GM18498 (cell line): ENCODE results near the gene DIP2B.

ENCODE experiments used
- ATAC-seq: cut with Tn5 transposase; IDR thresholded peaks from one replicate; pipeline ENCODE4 v1.9.1; 2021; ENCODE audit warnings: mild to moderate bottlenecking, moderate library complexity; ENCODE audit not compliant: unreplicated experiment

The DIP2B gene

DNA sequence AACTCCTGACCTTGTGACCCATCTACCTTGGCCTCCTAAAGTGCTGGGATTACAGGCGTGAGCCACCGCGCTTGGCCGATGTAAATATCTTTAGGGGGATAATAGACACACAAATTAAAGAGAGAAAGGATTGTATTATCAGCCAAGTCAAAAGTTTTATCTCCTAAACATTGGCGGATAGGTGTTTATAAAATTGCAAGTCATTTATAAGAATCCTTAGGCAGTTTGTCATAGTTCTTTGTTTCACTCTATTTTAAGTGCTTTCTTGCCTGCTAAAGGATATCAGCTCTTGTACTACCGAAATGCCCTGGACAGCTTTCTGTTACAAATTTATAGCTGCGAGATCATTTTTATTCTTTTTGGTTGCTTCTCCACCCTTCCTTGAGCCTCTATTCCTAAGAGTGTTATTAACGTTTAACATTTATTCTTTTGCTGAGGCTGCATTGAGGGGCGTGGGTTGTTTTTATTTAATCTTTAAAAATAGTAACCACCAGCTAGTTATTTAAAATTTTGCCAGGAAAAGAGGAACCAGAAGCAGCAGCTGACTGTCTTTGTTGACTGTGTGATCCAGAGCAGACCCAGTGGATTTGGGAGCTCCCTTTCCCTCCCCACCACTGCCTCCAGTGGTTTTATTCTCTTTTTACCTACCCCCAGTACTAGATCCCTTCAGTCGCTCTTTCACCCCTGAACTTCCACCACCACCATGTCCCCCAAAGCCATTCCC, 106.4 kb downstream of the DIP2B start:
- ATAC-seq, result no peak

GRCh38 chr12:50612882-50613281, 108.1 kb downstream of the DIP2B start:
- no peak for ATAC-seq

GRCh38 chr12:50613463-50613862, 108.7 kb downstream of the DIP2B start:
- ATAC-seq, result no peak

- ATAC-seq, result no peak
These were observed 109.5 kb downstream of the DIP2B start for GRCh38 chr12:50614167-50614759.

- ATAC-seq, result no peak
These were observed 110.5 kb downstream of the DIP2B start for GRCh38 chr12:50615145-50615906.

DNA sequence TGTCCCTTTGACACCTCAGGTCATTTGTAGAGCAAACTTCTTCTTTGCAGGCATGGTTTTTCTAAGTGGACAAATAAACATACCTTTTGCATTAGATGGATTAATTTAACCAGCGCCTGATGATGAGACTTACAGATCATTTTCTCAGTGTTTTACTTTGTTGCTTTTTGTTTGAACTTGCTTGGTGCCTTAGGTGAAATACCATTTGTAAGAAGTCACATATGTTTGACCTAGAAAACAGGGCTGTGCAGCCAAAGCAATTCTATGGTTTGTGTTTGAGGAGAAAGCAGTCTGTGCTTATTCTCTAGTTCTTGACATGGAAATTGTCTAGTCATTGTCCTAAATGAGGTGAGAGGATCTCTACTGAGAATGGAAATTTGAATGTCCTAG, 111.1 kb downstream of the DIP2B start:
- ATAC-seq, result no peak

DNA sequence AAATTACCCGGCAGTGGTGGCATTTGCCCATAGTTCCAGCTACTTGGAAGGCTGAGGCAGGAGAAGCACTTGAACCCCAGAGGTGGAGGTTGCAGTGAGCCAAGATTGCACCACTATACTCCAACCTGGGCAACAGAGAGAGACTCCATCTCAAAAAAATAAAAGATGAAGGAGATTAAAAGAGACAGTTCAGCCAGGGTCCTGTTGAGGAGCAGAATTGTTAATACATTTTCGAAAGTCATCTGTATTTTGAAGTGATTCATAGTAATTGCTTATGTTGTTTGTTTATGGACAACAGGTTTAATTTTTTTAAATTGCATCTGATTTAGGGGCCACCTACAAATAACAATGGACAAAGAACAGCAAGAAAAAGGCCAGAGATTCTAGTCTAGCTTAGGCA, 112.9 kb downstream of the DIP2B start:
- no peak for ATAC-seq

- no peak for ATAC-seq
These were observed 114.3 kb downstream of the DIP2B start for GRCh38 chr12:50618864-50619609.

DNA sequence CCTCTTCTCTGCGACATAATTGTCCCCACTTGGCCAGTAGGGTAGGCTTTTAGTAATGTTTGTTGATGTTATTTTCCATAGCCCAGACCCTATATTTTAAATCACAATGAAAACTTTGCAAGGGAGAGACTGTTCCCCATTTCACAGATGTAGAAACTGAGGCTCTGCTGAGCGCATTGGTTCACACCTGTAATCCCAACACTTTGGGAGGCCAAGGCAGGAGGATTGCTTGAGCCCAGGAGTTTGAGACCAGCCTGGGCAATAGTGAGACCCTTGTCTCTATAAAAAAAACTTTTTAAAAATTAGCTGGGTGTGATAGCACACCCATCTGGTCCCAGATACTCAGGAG, 114.8 kb downstream of the DIP2B start:
- ATAC-seq, result no peak

- no peak for ATAC-seq
These were observed 115.6 kb downstream of the DIP2B start for GRCh38 chr12:50620109-50620977.

DNA sequence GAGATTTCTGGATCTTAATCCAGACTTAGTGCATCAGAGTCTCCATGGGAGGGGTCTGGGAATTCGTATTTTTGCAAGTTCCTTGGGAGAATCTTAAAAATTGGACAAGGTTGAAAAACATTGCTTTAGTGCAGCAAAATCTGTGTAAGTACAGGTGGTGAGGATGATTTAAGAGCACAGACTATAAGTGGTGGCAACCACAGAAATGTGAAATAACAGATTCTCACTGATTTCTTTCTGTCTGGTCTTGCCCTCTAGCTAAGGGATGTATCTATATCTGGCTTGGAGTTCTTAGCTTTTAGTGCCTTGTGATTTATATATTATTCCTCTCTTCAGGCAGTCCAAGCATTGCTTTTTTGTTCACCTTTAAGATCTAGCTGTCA, 116.2 kb downstream of the DIP2B start:
- ATAC-seq, result no peak

GRCh38 chr12:50621399-50622300, 116.9 kb downstream of the DIP2B start:
- ATAC-seq, result no peak

DNA sequence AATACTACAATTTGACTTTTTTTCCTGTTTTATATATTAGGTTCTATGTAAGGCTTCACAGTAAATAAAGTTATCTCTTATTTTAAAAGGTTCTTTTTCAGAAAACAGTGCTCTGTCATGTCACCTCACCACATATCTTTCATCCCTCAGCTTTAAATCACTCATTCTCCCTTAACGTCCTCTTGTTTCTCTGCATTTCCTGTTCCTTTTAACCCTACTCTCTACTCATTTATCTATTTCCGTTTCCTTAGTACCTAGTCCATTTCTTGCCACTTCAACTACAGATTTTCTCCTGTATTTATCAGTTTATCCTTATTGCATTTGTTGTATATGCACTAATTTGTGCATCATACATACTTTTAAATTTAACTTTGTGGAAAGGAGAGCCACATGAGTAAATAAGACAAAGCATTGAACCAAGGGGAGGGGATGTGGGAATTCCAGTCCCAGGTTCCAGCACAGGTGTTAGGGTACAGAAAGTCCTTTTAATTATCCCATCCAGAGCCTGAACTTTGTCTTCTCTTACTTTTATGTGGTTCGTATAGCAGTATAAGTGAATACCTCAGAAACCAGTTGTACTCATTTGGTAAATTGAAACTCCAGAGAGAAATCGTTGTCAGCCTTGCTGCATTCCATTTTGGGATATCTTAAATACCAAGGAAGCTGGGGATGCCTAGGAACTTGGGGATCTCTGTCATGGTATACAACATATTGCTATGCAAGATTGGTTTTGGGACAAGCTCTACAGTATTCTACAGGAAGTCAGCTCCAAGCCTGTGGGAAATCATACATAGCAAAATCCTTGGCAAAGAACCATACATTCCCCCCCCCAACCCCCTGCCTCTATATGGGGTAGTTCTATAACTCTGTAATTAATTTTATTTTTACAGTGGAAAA, 120.5 kb downstream of the DIP2B start:
- ATAC-seq, result no peak

DNA sequence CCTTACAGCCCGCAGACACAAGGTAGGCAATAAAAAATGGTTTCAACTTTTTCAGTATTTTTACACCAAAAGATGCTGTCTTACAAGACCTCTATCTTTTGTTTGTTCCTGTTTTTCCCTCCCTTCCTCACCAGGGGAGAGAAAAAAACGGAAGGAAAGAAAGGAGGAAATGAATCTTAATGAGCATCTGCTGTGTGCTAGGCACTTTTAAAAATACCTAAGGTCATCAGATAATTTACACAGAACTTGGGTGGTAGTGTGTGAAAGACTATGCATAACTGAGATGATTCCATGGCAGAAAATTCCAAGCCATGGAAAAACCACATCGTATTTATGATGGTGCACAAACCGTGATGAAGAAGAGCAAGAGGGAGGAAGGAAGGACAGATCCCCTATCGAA, 121.2 kb downstream of the DIP2B start:
- no peak for ATAC-seq

DNA sequence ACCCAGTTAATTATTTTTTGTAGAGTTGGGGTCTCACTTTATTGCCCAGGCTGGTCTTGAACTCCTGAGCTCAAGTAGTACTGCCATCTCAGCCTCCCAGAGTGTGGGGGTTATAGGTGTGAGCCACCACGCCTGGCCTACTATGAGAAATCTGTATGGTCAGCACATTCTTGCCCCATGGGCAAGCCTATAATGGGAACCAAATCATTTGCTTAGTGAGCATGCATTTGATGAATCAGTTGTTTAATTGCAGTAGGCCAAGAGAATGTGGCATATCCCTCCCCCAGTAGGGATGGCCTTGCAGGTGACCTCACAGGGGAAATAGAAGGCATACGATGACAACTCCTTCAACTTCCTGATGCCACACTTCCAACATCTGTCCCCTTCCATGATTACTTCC, 122.7 kb downstream of the DIP2B start:
- ATAC-seq, result no peak

GRCh38 chr12:50628394-50628793, 123.6 kb downstream of the DIP2B start:
- ATAC-seq, result no peak

DNA sequence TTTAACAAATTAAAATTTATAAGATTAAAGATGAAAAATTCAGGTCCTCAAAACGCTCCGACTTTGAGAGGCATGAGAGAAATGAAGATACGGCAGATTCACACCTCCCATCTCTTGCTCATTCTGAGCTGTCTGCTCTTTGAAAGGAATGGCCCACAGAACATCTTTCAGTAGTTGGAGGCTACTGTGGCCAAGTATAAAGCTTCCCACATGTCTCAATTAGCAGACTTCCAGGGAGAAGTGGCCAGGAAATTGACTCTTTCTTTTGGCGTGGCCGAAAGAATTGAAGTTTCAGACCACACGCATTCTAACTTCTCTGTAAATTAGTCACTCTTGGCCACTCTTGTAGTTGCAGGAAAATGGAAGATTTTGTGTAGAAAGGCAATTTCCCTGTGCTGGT, 129.2 kb downstream of the DIP2B start:
- no peak for ATAC-seq

DNA sequence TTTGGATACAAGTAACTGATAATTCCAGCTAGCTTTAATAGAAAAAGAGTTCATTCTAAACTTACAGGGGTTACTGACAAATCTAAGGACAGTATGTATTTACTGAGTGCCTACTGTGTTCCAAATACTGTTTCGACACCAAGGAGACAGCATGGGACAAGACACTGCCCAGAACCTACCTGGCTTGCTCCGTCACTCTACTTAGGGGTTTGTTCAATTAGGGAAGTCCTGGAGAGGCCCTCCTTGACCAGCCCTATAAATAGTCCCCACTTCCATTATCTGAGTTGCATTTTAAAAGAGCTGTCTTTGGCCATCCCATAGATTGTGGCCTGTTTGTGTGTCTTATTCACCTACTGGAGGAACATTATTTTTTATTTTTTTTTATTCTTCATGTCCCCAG, 129.6 kb downstream of the DIP2B start:
- no peak for ATAC-seq

DNA sequence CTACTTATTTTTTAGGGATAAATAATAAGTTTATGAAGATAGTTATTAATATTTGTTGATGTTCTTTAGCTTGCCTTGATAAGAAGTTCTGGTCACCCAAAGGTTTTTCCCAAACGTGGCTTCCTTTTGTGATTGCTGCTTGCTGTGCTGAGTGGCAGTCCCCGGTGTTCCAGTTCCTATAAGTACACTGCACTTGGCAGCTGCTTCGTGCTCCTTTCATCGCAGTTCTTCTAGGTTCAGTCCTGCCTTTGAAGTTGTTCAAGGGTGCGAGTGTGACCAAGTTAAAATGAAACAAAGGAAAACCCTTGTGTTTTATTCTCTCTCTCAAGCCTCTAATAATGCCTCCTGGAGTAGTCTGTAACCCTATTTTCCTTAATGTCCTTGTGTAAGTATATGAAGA, 130.6 kb downstream of the DIP2B start:
- ATAC-seq, result no peak
